Kidney epithelial cell (primary cell): ENCODE measurements around the gene THBD. TPM values are rescaled to one million over a fixed set of nuclear protein-coding genes. Genes with fewer than 3 reads are reported as not detected.
"Not testable (repeated sequence)": the region's sequence is repeated elsewhere in the genome, so short reads cannot be mapped to it uniquely, and the experiment has no call there.

ENCODE experiments used
- DNase-seq: peaks from one replicate; pipeline ENCODE4 v3.0.0-alpha.2; 2010; ENCODE audit warnings: low read depth
- H3K27me3 ChIP-seq: 2 replicates; pipeline ENCODE4 v1.6.0; 2011; ENCODE audit warnings: low read length; ENCODE audit not compliant: control insufficient read depth, insufficient read depth
- H3K36me3 ChIP-seq: 2 replicates; pipeline ENCODE4 v1.5.1; 2011; ENCODE audit warnings: low read length; ENCODE audit not compliant: control insufficient read depth, insufficient read depth
- H3K4me3 ChIP-seq: 2 replicates; pipeline ENCODE4 v1.5.1; 2011; ENCODE audit warnings: low read depth, mild to moderate bottlenecking, control low read depth, low read length
- total RNA-seq: library from RNA; depleted of rRNA; stranded (reverse); fragments of >200 nt; gene quantifications from 2 replicates; pipeline ENCODE4 v1.2.3, GENCODE V29; 2015
- TF ChIP-seq, protein P1 (sequence below): IDR thresholded peaks from 2 replicates; pipeline ENCODE4 v1.5.1; 2011; ENCODE audit warnings: mild to moderate bottlenecking, moderate library complexity, low read length, control low read depth, inconsistent platforms; ENCODE audit not compliant: insufficient read depth, poor library complexity, severe bottlenecking

The THBD gene
- total RNA-seq, 1 donor from 2014 or later: 17.1 TPM

DNA sequence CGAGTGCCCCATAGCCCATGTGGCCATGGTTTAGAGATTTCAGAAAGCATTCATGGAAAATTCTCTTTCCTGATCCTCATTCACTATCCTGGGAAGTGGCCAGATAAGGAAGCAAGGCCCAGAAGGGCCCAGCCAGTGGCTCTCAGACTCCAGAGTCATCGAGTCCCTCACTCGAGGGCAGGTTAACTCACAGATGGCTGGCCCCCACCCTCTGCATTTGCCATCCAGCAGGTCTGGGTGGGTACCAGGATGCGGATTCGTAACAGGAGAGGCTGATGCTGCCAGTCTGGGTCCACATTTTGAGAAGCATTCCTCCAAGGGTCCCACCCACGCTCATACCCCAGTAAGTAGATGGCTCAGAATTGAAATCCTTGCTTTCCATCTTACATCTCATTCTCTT lies 18.1 kb downstream of the THBD start:
- Histone ChIP-seq H3K27me3 (peaks cover 18% of the 10 kb centered on the region), H3K36me3 (no peaks in the 10 kb centered on the region), H3K4me3 (no peak overlapping the region)
- DNase-seq: no peak
- TF ChIP-seq, protein P1, sequence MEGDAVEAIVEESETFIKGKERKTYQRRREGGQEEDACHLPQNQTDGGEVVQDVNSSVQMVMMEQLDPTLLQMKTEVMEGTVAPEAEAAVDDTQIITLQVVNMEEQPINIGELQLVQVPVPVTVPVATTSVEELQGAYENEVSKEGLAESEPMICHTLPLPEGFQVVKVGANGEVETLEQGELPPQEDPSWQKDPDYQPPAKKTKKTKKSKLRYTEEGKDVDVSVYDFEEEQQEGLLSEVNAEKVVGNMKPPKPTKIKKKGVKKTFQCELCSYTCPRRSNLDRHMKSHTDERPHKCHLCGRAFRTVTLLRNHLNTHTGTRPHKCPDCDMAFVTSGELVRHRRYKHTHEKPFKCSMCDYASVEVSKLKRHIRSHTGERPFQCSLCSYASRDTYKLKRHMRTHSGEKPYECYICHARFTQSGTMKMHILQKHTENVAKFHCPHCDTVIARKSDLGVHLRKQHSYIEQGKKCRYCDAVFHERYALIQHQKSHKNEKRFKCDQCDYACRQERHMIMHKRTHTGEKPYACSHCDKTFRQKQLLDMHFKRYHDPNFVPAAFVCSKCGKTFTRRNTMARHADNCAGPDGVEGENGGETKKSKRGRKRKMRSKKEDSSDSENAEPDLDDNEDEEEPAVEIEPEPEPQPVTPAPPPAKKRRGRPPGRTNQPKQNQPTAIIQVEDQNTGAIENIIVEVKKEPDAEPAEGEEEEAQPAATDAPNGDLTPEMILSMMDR: no peak

DNA sequence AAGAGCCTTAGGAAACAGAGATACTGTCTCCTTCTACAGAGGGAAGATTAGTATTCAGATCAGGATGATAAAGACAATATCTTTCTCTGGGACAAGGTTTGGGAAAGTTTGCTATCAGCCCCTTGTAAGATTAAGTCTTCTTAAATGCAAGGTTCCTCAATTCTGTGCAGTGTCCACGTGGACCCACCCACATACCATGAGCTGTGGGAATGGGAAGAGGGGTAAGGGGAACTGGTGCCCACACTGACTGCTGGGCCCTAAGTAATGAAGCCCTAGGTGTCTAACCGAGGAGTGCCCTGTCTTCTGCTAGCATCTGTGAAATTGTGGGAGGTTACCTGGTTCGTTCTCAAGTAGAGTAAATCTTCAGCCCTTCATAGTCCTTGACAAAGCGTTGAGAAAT lies 20.1 kb downstream of the THBD start:
- TF ChIP-seq, protein P1: no peak
- no peak for DNase-seq
- H3K27me3 ChIP-seq: peaks cover 2% of the 10 kb centered on the region
- H3K36me3 ChIP-seq: no peaks in the 10 kb centered on the region
- H3K4me3 ChIP-seq: no peak overlapping the region

DNA sequence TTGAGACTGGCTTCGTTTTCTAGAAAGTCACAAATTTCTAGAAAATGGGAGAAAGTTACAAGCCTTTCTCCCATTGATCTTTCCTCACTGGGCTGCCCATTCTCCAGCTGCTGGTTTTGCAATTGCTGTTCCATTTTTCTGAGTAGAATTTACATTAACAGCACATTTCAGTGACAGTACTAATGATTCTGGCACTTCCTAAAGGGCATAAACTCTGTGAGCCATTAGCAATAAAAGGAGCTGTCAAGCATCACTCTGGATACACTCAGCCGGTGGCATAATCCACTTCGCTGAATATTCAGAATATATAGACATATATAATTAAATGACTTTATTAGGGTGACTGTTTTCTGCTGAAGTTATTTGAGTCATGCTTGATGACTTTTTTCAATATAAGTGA lies 21.1 kb downstream of the THBD start:
- DNase-seq: no peak
- Histone ChIP-seq H3K4me3 (no peak overlapping the region), H3K36me3 (no peaks in the 10 kb centered on the region), H3K27me3 (no peaks in the 10 kb centered on the region)
- TF ChIP-seq, protein P1: no peak

DNA sequence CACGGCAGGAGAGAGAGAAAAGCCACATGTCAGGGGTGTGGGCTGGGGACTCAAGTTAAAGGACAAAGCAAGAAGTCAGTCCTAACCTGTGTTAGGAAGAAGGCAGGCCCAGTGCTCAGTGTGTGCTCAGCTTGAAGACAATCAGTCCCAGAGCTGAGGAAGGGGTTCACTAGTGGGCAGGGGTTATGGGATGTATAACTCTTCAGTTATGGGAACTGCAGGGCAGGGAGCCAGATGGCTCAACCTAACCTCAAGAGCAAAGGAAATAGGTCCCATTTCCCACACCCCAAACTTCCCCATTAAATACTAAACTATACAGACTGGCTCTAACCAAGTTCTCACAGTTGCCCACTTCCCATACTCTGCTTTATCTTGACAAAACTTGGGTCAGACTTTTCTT lies 21.8 kb downstream of the THBD start:
- no peak for DNase-seq
- TF ChIP-seq, protein P1: no peak
- H3K36me3 ChIP-seq: no peaks in the 10 kb centered on the region
- H3K4me3 ChIP-seq: no peak overlapping the region
- no peaks in the 10 kb centered on the region for H3K27me3 ChIP-seq

DNA sequence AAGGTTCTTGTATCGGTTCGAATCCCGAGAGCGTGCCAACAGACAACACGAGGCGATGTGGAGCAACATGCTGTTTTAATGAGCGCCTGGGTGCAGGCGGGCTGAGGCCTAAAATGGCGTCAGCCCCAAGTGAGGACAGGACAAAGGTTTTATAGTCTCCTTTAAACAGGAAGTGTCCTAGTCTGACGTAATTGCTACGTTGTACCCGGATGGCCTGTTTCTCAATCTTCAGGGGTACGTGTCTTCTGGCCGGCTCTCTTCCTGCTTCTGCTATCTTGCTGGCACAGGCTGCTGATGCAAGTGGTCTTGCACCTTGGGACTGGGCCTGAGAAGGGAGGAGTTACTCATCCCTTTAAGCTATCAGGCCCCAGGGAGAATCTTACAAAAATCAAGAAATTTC lies 24.0 kb downstream of the THBD start:
- DNase-seq, H3K4me3 ChIP-seq, H3K27me3 ChIP-seq: not testable (repeated sequence)

DNA sequence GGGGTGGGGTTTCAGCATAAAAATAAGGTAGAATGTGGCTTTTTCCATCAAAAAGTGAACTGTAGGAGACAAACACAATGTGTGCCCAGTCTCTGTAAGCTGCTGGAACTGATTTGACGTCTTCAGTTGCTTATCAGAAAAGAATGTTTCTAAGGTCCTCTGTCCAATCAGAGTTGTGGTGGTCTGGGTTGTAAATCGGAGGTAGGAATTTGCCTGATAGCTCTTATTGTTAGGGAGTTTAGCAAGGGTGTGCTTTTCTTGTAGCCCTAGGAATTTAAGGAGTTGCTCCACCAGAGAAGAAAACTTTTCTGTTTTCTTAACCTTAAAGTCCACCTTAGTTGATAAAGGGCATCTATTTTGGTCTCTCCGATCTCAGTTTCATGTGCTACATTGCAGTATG lies 24.8 kb downstream of the THBD start:
- Histone ChIP-seq H3K4me3 (no peak overlapping the region), H3K27me3 (no peaks in the 10 kb centered on the region), H3K36me3 (no peaks in the 10 kb centered on the region)
- TF ChIP-seq, protein P1: no peak
- no peak for DNase-seq

More for the DNA sequence above, 24.0 kb downstream of the THBD start:
- H3K36me3 ChIP-seq: not testable (repeated sequence)

DNA sequence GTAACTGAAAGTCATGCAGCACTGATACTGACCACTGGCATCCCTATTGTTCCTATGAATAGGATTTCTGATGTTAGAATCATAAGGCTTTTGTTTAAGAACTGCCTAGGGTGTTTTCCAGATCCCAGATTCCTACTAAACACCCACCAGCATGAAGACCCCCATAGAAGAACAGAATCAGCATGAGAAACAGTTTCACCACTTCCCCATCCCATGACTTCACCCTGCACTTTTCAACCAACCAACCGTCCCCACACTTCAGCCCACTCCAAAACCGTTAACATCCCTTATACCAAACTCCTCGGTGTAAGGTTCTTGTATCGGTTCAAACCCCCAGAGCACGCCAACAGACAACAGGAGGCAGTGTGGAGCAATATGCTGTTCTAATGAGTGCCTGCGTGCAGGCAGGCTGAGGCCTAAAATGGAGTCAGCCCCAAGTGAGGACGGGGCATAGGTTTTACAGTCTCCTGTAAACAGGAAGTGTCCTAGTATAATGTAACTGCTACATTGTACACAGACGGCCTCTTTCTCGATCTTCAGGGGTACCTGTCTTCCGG lies 25.8 kb downstream of the THBD start:
- DNase-seq: no peak
- TF ChIP-seq, protein P1: no peak
- Histone ChIP-seq H3K27me3 (no peaks in the 10 kb centered on the region), H3K36me3 (no peaks in the 10 kb centered on the region), H3K4me3 (no peak overlapping the region)
